Measurements from ENCODE around the gene TRIML2.

The TRIML2 gene, protein sequence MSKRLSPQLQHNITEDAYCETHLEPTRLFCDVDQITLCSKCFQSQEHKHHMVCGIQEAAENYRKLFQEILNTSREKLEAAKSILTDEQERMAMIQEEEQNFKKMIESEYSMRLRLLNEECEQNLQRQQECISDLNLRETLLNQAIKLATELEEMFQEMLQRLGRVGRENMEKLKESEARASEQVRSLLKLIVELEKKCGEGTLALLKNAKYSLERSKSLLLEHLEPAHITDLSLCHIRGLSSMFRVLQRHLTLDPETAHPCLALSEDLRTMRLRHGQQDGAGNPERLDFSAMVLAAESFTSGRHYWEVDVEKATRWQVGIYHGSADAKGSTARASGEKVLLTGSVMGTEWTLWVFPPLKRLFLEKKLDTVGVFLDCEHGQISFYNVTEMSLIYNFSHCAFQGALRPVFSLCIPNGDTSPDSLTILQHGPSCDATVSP

DNA sequence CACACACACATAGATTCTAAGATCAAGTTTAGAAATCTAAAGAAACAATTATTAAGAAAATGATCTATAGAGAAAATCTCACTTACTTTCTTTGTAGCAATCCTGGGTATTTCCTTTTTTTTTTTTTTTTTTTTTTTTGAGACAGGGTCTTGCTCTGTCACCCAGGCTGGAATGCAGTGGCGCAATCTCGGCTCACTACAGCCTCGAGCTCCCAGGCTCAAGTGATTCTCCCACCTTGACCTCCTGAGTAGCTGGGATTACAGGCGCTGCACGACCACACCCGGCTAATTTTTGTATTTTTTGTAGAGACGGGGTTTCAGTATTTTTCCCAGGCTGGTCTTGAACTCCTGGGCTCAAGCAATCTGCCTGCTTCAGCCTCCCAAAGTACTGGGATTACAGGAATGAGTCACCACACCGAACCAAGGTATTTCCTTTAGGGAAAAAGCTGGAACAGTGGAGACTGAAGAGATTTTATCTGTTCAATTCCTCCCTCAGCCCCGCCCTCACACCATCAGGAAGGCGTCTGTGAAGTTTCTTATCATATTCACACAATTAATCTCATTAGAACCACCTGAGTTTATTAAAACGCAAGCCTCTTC, at the start of gene TRIML2:
TSS of gene TRIML2 (minus strand) at position 447 of the 599 bp plus-strand sequence. CDS start 4,235 bp downstream, outside the sequence.
- DNase-seq (ENCODE audit: low spot score) = no peak

DNA sequence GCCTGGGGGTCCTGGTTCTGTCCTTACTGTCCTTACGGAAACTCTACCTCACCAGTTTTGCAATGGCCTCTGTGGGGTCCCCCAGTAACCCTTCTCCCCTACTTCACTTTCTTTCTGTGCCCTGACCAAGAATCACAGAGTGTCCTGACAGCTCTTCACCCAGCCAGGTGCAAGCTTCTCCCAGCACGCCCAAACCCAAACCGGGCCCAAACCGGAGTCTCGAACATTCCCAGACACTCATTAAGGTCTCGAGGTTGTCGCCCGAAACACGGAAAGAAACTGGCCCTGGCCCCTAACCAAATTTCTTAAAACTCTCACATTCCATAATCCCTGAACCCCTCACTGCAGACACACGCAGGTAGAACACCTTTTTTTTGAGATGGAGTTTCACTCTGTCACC, 48.9 kb upstream of the TRIML2 start:
- DNase-seq (ENCODE audit: low spot score) = no peak

DNA sequence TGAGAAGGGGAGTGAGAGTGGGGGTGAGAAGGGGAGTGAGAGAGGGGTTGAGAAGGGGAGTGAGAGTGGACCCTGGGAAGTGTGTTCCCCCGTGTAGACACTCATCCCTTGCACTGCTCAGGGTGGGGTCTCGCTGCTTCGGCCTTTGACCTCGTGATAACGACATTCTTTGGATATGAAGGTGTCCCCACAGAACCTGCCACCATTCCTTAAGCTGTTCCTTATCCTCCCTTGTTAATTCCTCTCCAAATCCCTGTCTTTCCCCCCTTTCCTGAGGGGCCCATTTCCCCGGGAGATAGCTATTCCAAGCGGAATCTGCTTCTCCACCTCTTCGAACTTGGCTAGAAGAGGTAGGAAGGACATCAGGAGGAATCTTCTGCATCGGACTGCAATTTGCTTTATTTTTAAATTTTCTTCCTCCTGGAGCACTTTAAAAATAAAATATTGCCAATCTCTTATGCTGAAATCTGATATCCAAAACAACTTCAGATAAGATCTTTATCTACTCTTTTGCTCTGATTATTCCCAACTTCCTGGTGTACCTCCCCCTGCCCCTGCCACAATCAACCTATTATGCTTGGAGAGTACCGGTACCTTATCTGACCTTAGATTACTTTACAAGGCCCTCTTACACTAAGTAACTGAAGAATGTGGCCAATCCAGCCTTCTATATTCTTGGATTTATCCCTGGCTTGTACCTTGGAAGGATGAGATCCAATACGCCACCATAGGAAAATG, 45.4 kb upstream of the TRIML2 start:
- DNase-seq (ENCODE audit: low spot score) = no peak

DNA sequence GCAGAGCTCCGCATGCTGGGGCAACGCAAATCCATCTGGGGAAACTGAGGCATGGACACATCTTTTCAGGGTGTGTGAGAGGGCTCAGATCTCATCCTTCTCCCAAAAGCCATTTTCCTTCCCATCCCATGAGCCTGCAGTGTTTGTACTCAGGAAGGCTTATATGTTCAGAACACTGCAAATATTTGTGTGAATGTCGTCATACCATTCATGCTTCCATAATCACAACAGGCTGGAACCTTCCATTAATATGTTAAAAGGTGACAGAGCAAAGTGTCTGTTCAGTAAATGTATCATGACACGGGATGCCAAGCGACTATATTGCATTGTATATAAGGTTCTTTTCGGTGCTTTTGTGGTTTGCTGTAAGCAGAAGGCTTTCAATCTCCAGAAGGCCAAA, 38.4 kb upstream of the TRIML2 start:
- DNase-seq (ENCODE audit: low spot score) = no peak

DNA sequence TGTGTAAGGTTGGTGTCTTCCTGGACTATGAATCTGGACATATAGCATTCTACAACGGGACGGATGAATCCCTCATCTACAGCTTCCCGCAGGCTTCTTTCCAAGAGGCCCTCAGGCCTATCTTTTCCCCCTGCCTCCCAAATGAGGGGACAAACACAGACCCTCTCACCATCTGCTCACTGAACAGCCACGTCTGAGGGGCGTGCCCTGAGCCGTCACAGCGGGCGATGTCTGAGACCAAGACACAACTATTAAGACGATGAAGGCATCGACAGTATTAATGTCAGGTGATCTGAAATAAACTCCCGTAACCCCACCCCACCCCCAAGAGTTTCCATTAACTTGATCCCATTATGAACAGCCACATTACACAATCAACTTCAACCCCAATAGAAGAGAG, 37.8 kb upstream of the TRIML2 start:
- DNase-seq (ENCODE audit: low spot score) = no peak

DNA sequence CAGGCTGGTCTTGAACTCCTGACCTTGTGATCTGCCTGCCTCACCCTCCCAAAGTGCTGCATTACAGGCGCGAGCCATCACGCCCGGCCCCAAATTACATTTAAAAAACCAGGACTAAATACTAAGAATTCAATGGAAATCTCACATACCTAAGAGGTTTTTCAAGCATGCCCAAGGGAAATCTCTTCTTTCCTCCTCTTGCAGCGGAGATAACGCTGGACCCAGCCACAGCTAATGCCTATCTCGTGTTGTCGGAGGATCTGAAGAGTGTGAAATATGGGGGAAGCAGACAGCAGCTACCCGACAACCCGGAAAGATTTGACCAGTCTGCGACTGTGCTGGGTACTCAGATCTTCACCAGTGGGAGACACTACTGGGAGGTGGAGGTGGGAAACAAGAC, 37.2 kb upstream of the TRIML2 start:
- DNase-seq (ENCODE audit: low spot score) = no peak

DNA sequence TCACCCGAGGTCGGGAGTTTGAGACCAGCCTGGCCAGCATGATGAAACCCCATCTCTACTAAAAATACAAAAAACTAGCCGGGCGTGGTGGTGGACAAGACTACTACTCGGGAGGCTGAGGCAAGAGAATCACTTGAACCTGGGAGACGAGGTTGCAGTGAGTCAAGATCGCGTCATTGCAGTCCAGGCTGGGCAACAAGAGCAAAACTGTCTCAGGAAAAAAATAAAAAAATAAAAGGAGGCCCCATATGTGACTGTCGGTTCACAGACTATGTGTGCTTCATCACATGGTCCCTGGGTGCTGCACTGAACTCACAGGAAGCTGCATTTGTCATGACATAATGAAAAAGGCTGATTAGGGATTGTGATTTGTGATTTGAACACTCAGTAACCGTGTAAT, 36.2 kb upstream of the TRIML2 start:
- DNase-seq (ENCODE audit: low spot score) = no peak

DNA sequence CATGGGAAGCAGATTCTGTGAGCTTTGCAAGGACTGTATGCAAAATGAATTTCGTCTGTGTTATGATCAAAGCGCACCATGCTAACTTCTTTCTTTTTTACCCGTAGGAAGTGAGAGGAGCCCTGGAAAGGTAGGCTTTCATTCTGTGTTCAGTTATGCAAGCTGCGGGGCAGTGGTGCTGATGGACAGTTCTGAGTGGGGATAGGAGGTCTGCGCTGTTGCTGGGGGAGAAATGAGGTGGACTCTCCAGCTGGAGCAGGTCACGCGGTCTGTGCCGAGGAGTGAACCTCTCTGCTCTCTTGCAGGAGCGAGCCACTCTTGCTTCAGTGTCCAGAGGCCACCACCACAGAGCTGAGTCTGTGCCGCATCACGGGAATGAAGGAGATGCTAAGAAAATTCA, 34.3 kb upstream of the TRIML2 start:
- DNase-seq (ENCODE audit: low spot score) = no peak

DNA sequence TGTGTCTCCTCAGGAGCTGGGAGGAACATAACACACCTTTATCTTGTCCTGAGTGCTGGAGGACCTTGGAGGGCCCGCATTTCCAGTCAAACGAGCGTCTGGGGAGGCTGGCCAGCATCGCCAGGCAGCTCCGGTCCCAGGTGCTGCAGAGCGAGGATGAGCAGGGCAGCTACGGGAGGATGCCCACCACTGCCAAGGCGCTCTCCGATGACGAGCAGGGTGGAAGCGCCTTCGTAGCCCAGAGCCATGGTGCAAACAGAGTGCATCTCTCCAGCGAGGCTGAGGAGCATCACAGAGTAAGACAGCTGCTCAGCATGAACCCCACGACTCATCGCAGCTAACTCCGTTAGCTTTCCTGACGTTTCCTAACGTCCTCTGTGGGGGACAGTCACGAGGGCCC, 30.3 kb upstream of the TRIML2 start:
- no peak for DNase-seq (ENCODE audit: low spot score)

DNA sequence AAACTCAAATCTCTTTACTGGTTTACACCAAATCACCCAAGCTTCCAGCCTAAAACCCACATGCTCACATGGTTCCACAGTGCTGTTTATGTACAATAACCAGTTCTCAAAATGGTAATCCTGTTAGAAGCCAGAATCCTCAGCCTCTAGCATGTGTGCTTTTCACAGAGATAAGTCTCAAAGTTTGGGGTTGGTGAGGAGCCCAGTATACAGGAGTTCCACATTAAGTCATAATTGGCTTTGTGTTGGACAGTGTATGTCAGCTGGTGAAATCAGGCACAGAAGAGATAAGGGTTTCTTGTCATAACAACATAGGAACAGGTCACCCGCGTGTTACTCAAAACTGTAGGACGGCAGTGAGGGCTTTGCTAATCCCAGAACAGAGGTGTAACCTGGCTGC, 29.7 kb upstream of the TRIML2 start, which contains the start of gene TRIML1:
TSS of gene TRIML1 (plus strand) at position 301 of the 400 bp plus-strand sequence. CDS start 118 bp downstream, outside the sequence.
- no peak for DNase-seq (ENCODE audit: low spot score)

DNA sequence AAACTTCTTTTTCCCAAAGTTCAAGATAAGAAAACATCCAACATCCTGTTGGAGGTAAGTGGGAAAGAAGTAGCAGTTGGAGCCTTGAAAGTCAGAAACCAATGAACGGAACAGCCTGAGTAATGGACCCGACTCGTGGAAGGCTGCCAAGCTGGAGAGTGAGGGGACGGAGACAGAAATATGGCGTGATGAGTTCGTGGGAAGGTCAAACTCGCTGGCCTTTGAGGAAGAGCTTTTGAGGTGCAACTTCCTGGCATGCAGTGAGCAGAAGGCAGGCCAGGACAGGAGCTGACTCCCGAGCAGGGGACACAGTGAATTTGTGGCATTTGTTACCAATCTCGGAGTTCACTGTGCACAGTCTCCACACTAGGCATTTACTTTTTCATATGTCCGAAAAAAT, 28.8 kb upstream of the TRIML2 start:
- DNase-seq (ENCODE audit: low spot score) = no peak

DNA sequence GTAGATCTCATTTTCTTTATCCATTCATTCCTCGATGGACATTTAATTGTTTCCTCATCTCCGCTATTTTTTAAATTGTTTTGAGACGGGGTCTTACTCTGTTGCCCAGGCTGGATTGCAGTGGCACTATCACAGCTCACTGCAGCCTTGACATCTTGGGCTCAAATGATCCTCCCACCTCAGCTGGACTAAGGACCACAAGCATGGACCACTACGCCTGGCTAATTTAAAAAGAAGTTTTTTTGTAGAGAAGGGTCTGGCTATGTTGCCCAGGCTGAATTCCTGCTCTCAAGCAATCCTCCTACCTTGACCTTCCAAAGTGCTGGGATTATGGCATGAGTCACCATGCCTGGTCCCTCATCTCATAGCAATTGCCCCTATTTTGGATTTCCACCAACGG, 22.8 kb upstream of the TRIML2 start:
- DNase-seq (ENCODE audit: low spot score) = no peak

DNA sequence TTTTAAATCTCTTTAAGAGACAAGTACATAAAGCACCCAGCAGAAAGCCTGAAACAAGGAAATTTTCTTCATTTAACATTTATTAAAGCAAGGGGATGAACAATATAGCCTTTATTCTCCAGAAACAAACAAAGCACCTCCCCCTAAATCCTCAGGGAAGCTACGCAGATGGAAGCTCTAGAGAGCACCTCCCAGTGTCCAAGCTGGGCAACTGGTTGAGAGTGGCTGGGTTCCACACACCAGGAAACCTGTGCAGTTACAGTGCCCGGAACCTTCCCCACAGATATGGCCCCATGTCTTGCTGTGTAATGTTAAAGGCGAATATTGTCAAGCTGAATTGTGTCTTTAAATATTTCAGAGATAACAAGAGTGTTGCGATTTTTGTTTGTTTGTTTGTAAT, 21.0 kb upstream of the TRIML2 start:
- no peak for DNase-seq (ENCODE audit: low spot score)

DNA sequence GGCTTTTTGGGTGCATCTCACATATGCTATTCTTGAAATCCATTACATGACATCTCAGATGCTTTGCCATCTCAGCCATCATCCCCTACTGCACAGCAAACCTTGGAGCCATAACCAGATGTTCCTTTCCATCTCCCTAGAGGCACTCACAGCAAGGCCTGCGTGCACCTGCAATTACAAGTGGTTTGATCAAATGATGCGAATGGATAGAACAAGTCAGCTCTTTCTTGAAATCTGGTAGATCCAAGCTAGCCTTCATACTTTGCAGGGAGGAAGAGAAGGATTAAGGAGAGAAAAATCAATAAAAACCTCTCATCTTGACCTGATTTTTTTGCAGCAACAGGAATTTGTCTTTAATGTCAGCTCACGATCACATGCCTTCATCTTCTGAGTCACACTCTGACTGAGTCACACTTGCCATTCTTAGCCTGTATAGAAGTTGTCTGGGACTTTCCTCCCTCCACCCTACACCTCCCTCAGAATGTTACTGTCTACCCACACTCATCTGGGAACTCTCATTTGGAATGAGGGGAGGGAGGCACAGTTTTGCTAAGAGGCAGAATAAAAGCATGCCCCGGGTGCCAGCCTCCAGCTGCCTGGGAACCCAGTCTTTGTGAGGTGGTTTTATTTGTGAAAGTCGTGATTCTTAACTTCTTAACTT, 17.9 kb upstream of the TRIML2 start:
- peak; percentile 81 for DNase-seq (ENCODE audit: low spot score)

DNA sequence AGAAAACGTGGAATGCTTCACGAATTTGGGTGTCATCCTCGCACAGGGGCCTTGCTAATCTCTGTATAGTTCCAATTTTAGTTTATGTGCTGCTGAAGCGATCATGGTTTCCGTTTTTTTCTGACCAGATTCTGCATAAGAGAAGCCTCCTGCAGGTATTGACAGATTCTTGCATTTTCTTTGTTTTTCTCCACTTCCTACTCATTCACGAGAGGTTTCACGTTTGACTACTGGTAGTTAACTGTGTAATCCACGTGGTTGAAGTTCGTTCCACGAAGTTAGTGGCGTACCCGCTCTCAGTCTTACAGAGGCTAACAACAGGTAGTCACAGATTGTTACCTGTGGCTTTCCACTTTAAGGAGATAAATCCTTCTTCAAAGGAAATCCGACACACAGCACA, 12.1 kb upstream of the TRIML2 start:
- no peak for DNase-seq (ENCODE audit: low spot score)

DNA sequence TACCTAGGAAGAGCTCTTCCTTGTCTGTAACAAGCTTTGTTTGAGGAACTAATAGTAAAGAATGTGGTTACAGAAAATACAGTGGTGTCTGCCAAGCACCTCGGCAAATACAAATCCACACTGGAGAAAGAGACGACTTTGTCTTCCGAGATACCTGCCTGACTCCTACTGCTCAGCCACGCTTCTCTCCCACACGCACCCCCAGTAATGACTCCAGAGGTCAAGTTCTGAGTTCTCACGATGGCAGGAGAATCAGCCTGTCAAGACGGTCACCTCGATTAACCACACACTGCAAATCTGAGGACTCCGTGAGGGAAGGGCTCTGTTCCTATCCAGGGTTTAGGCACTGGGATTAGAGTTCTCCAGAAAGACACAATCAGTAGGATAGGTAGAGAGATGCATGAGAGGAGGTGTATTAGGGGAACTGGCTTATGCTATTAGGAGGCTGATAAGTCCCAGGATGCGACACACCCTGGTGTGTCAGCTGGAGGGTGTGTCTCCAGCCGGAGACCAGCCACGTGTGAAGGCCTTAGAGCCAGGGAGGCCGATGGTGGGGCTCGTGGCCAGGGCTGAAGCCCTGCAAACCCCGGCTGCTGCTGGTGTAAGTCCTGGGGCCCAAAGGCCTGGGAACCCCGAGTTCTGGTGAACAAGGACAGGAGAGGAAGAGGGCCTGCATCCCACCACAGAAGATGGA, 8.4 kb upstream of the TRIML2 start:
- no peak for DNase-seq (ENCODE audit: low spot score)

DNA sequence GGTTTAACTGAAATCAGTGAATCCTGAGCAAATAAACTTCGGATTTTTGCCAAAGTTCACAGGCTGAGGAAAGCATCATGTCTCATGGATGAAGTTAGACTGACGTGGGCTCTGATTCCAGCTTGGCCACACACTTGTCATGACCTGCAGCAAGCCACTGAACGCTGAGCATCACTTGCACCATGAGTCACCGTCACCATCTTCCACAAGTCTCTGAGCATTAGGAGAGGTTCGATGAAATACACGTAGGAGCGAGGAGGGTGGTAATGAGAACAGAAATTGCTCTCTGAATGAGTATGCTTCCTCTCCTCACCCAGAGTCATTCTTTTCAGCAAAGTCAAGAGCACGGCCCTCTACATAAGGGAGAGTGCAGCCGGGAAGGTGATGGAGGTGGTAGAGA, 3.8 kb upstream of the TRIML2 start:
- no peak for DNase-seq (ENCODE audit: low spot score)

DNA sequence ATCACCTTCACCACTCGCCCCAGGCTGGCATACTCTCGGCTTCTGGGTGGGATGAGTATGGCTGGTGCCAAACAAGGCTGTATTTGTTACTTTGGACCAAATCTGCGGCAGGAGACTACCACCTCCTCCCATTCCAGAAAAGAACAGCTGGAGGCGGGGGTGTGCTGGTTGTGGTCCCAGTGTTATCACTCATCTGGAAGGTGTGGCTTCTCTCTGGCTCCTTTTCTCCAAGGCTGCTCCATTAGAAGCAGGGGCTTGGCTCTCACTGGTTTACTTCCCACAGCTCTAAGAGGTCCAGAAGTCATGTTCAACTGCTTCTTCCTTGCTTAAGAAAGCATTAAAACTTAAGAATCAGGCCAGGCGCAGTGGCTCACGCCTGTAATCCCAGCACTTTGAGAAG, 2.6 kb upstream of the TRIML2 start:
- DNase-seq (ENCODE audit: low spot score) = no peak

DNA sequence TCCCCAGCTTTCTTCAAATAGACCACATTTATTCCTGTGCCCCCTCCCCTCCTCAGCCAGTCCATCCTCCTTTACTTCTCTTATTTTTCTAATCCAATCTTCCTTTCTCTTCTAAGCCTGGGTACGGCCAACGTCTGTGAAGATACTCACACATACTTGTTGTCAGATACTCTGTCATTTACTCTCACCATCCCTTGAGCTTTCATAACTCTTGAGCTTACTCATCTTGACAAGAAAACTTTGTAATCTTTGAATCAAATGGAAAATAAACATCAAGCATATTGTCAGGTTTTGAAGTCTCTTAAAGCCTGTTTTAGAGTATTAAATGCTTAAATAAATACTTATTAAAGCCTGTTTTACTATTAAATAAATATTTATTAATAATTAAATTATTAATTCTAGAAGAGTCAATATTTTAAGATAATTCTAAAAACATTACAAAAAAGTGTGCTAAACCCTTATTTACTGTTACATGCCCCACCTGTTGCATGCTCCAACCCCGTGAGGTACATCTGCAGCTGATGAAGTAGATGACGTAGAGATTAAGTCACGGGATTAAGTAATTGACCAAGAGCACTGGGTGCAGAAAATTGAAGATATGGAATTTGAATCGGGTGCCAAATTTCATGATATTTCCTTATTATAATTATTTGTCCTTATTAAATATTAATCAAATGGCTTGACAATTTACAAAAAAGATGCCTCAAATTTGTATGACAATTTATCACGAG, 1.5 kb upstream of the TRIML2 start:
- DNase-seq (ENCODE audit: low spot score) = peak; percentile 29

DNA sequence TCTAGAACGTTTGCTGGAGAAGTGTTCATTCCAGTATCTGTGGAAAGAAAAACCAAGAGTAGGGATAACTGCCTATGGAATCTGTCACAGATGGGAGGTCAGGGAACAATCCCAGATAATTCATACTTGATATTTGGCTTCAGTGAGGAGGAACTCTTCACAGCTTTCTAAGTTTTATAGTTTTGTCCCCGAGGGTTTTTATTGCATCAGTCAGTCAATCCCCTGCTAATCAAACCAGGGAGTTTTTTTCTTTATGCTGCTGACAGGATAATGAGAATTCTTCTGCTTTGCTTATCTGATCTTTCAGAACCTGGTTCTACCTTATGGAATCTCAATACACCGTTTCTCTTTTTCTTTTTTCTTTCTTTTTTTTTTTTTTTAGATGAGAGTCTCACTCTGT, 633 bp upstream of the TRIML2 start:
- DNase-seq (ENCODE audit: low spot score) = no peak

All from GM03348 (cell line).